MM.1S (cell line): Measurements from ENCODE around the gene ACCS.

Experiments used
- DNase-seq: peaks from one replicate; pipeline ENCODE4 v3.0.0-alpha.2; 2015
- H2AFZ ChIP-seq: fragments of 300-600 bp; sonication (generic); 2 replicates; pipeline ENCODE4 v1.6.0; 2016; ENCODE audit warnings: antibody characterized with exemption, low read length
- H3F3A ChIP-seq: fragments of 300-600 bp; sonication (generic); 2 replicates; pipeline ENCODE4 v1.6.1; 2016; ENCODE audit warnings: mild to moderate bottlenecking, antibody characterized with exemption, low read length, moderate library complexity, mixed read lengths; ENCODE audit not compliant: insufficient read depth
- H3K27ac ChIP-seq: fragments of 300-600 bp; sonication (generic); 2 replicates; pipeline ENCODE4 v1.5.1; 2016; ENCODE audit warnings: mild to moderate bottlenecking, low read length
- H3K27me3 ChIP-seq: fragments of 300-600 bp; sonication (generic); replicated peaks from 2 replicates; pipeline ENCODE4 v1.6.0; 2016; ENCODE audit warnings: low read length; ENCODE audit not compliant: insufficient read depth
- H3K36me3 ChIP-seq: fragments of 300-600 bp; sonication (generic); replicated peaks from 2 replicates; pipeline ENCODE4 v1.6.1; 2016; ENCODE audit warnings: mild to moderate bottlenecking, low read length, mixed read lengths; ENCODE audit not compliant: insufficient read depth
- H3K4me1 ChIP-seq: fragments of 300-600 bp; sonication (generic); 2 replicates; pipeline ENCODE4 v1.6.1; 2016; ENCODE audit warnings: low read length, mixed read lengths
- H3K4me2 ChIP-seq: fragments of 300-600 bp; sonication (generic); 2 replicates; pipeline ENCODE4 v1.6.0; 2016; ENCODE audit warnings: low read depth, low read length
- H3K4me3 ChIP-seq: fragments of 300-600 bp; sonication (generic); 2 replicates; pipeline ENCODE4 v1.5.1; 2016; ENCODE audit warnings: low read length, mixed read lengths
- H3K79me2 ChIP-seq: fragments of 300-600 bp; sonication (generic); 2 replicates; pipeline ENCODE4 v1.6.1; 2016; ENCODE audit warnings: mixed run types, low read length, mixed read lengths
- H3K9ac ChIP-seq: fragments of 300-600 bp; sonication (generic); 2 replicates; pipeline ENCODE4 v1.6.1; 2016; ENCODE audit warnings: low read length, mixed read lengths
- H3K9me2 ChIP-seq: fragments of 300-600 bp; sonication (generic); replicated peaks from 2 replicates; pipeline ENCODE4 v1.6.1; 2016; ENCODE audit warnings: mild to moderate bottlenecking, low read length, mixed read lengths; ENCODE audit not compliant: insufficient read depth
- H3K9me3 ChIP-seq: fragments of 300-600 bp; sonication (generic); replicated peaks from 2 replicates; pipeline ENCODE4 v1.6.1; 2016; ENCODE audit warnings: mild to moderate bottlenecking, low read length, mixed read lengths; ENCODE audit not compliant: insufficient read depth
- H4K20me1 ChIP-seq: fragments of 300-600 bp; sonication (generic); 2 replicates; pipeline ENCODE4 v1.6.1; 2016; ENCODE audit warnings: mild to moderate bottlenecking, low read length, moderate library complexity, mixed read lengths; ENCODE audit not compliant: insufficient read depth
- CTCF ChIP-seq: fragments of 300-600 bp; sonication (generic); IDR thresholded peaks from 2 replicates; pipeline ENCODE4 v1.5.1; 2016; ENCODE audit warnings: antibody characterized with exemption, low read length, mixed read lengths
- EZH2 ChIP-seq: fragments of 300-600 bp; sonication (generic); optimal IDR thresholded peaks from 2 replicates; pipeline ENCODE3; 2017; ENCODE audit warnings: low read depth, mild to moderate bottlenecking, antibody characterized with exemption, low read length, mixed read lengths
- EZH2phosphoT487 ChIP-seq: fragments of 300-600 bp; sonication (generic); IDR thresholded peaks from 2 replicates; pipeline ENCODE4 v1.6.1; 2018; ENCODE audit warnings: antibody characterized with exemption, low read length

The ACCS gene

GRCh38 chr11:44036811-44037657 lies 29.0 kb upstream of the ACCS start:
- Histone ChIP-seq H4K20me1 (no peaks in the 10 kb centered on the region), H3K27ac (no peak overlapping the region), H3K9me2 (no peaks in the 10 kb centered on the region), H2AFZ (no peak overlapping the region), H3K4me3 (no peak overlapping the region), H3K4me1 (no peaks in the 10 kb centered on the region), H3K9me3 (no peaks in the 10 kb centered on the region), H3K27me3 (no peaks in the 10 kb centered on the region), H3F3A (no peaks in the 10 kb centered on the region), H3K36me3 (no peaks in the 10 kb centered on the region), H3K9ac (no peak overlapping the region), H3K79me2 (no peaks in the 10 kb centered on the region), H3K4me2 (no peak overlapping the region)
- TF ChIP-seq EZH2phosphoT487: no peak
- TF ChIP-seq CTCF: peak; percentile 83
- no peak for TF ChIP-seq EZH2
- peak; percentile 82 for DNase-seq

- Histone ChIP-seq H3K27ac (no peak overlapping the region), H3K9ac (no peak overlapping the region), H3F3A (no peaks in the 10 kb centered on the region), H3K4me1 (no peaks in the 10 kb centered on the region), H3K9me2 (no peaks in the 10 kb centered on the region), H3K4me2 (no peak overlapping the region), H3K79me2 (no peaks in the 10 kb centered on the region), H2AFZ (no peak overlapping the region), H3K9me3 (no peaks in the 10 kb centered on the region), H3K4me3 (no peak overlapping the region), H4K20me1 (no peaks in the 10 kb centered on the region), H3K36me3 (no peaks in the 10 kb centered on the region), H3K27me3 (no peaks in the 10 kb centered on the region)
- DNase-seq: no peak
- TF ChIP-seq CTCF (no peak), EZH2phosphoT487 (no peak), EZH2 (no peak)
Measured at GRCh38 chr11:44037658-44037998, 28.4 kb upstream of the ACCS start.

GRCh38 chr11:44043157-44043556 lies 22.9 kb upstream of the ACCS start:
- no peaks in the 10 kb centered on the region for H4K20me1 ChIP-seq
- no peaks in the 10 kb centered on the region for H3K79me2 ChIP-seq
- no peaks in the 10 kb centered on the region for H3F3A ChIP-seq
- no peak overlapping the region for H2AFZ ChIP-seq
- no peak overlapping the region for H3K4me2 ChIP-seq
- no peaks in the 10 kb centered on the region for H3K9me2 ChIP-seq
- H3K4me1 ChIP-seq: no peaks in the 10 kb centered on the region
- TF ChIP-seq CTCF (no peak), EZH2phosphoT487 (no peak), EZH2 (no peak)
- no peak overlapping the region for H3K4me3 ChIP-seq
- no peaks in the 10 kb centered on the region for H3K27me3 ChIP-seq
- no peaks in the 10 kb centered on the region for H3K36me3 ChIP-seq
- DNase-seq: no peak
- H3K9ac ChIP-seq: no peak overlapping the region
- H3K9me3 ChIP-seq: no peaks in the 10 kb centered on the region
- no peak overlapping the region for H3K27ac ChIP-seq
